ENCODE data around the gene DNLZ. TPM values are rescaled to one million over a fixed set of nuclear protein-coding genes. Genes with fewer than 3 reads are reported as not detected.

The DNLZ gene
- total RNA-seq, 4 donors from 2014 or later: 37.9 to 65.1 (median 54.3) TPM

GRCh38 chr9:136397643-136398042, 34.1 kb upstream of the DNLZ start:
- no peak for DNase-seq
- peaks cover 14 to 18% of the 10 kb centered on the region in 2 donors for H3K4me1 ChIP-seq
- TF ChIP-seq POLR2A (IDR thresholded peaks at IDR 0.05): no peak
- no peak for TF ChIP-seq CTCF (IDR thresholded peaks at IDR 0.05 in 4 of 5, conservative IDR thresholded peaks at IDR 0.05 in 1 of 5)
- intact Hi-C loops (cut with DNase I; ENCODE audit: low total_unique reads): no loop called here
- no peaks in the 10 kb centered on the region for H3K27me3 ChIP-seq
- H3K36me3 ChIP-seq: peaks cover 0 to 43% of the 10 kb centered on the region in 2 donors
- H3K9me3 ChIP-seq: no peaks in the 10 kb centered on the region
- H3K27ac ChIP-seq: no peak overlapping the region
- no peak overlapping the region for H3K4me3 ChIP-seq
- no peak for ATAC-seq
- in situ Hi-C loops (cut with MboI; ENCODE audit: low sequenced_read_pairs in 4 of 4): no loop called here

DNA sequence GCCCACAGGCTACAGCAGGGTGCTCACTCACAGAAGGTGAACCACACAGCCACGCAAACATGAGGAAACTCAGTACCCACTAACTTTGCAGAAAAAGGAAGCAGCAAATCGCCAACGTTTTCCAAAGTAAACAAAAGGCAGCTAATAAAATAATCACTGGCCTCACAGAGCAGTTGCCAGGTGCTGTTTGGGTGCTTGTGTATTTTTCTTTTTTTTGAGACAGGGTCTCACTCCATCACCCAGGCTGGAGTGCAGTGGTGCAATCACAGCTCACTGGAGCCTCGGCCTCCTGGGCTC, 32.6 kb upstream of the DNLZ start:
- in situ Hi-C loops (cut with MboI; ENCODE audit: low sequenced_read_pairs in 4 of 4): no loop called here
- no peak for TF ChIP-seq POLR2A (IDR thresholded peaks at IDR 0.05)
- TF ChIP-seq CTCF (IDR thresholded peaks at IDR 0.05 in 4 of 5, conservative IDR thresholded peaks at IDR 0.05 in 1 of 5): no peak

DNA sequence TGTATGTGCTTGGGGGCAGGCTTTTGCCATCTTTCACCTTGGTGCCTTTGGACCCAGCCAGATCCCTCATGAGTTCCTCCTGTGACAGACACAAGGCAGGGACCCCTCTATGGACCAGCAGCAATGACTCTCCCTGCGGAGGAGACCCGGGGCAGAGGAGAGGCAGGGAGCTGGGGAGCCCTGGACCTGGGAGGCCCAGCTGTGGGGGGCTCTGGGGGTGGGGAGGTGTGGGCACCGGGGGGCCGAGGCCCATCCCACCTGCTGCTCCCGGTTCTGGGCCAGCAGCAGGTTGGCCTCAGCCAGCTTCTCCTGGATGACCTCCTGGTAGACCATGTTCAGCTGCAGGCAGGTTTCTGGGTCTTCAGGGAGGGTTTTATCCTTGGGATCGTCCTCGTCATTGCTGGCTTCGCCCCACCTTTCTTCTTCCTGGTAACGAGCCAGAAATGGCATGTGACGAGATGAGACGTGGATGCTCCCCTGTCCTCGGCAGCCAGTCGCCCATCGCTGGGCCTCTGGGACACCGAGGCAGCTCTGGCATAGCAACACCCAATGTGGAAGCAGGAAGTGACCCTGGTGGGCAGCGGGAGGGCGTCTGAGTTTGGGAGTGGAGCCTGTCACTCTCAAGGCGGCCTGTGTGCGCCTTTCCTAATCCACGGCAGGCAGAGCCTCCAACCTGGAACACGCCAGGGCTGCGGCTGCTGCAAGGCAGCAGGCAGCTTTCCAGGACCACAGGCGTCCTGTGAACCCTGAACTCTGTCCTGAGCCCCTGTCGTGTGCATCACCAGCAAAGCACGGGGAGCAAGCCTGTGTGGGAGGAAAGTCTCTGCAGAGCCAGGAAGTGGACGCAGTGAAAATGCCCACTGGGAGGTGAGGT, 32.0 kb upstream of the DNLZ start:
- intact Hi-C loops (cut with DNase I; ENCODE audit: low total_unique reads): no loop called here

More for the DNA sequence above, 32.6 kb upstream of the DNLZ start:
- H3K27ac ChIP-seq: no peak overlapping the region
- no peak overlapping the region for H3K4me3 ChIP-seq
- DNase-seq (no peak), ATAC-seq (no peak)
- H3K27me3 ChIP-seq: no peaks in the 10 kb centered on the region
- peaks cover 0 to 57% of the 10 kb centered on the region in 2 donors for H3K36me3 ChIP-seq
- no peaks in the 10 kb centered on the region for H3K9me3 ChIP-seq
- H3K4me1 ChIP-seq: peaks cover 14 to 18% of the 10 kb centered on the region in 2 donors
- intact Hi-C loops (cut with DNase I; ENCODE audit: low total_unique reads): no loop called here

DNA sequence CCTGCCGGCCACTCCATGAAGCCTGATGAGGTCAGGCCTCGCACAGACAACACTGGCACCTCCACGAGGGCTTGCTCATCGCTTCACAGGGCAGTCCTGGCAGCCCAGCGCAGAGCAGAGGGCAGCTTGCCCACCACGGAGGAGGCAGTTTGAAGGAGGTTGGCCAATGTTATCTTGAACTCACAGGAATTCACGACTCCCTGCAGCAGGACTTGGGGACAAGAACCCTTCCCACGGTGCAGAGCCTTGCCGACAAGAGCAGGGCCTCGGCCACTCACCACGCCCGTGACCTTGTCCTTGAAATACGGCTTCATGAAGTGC, 31.4 kb upstream of the DNLZ start:
- peaks cover 0 to 57% of the 10 kb centered on the region in 2 donors for H3K36me3 ChIP-seq
- no peak overlapping the region for H3K4me3 ChIP-seq
- TF ChIP-seq CTCF (IDR thresholded peaks at IDR 0.05 in 4 of 5, conservative IDR thresholded peaks at IDR 0.05 in 1 of 5): no peak
- TF ChIP-seq POLR2A (IDR thresholded peaks at IDR 0.05): no peak
- no peaks in the 10 kb centered on the region for H3K9me3 ChIP-seq
- no peaks in the 10 kb centered on the region for H3K27me3 ChIP-seq
- in situ Hi-C loops (cut with MboI; ENCODE audit: low sequenced_read_pairs in 4 of 4) (no loop called here), intact Hi-C loops (cut with DNase I; ENCODE audit: low total_unique reads) (no loop called here)
- DNase-seq (no peak), ATAC-seq (no peak)
- H3K27ac ChIP-seq: no peak overlapping the region
- H3K4me1 ChIP-seq: peaks cover 9 to 11% of the 10 kb centered on the region in 2 donors

More for the DNA sequence above, 32.0 kb upstream of the DNLZ start:
- Histone ChIP-seq H3K27me3 (no peaks in the 10 kb centered on the region), H3K4me3 (no peak overlapping the region), H3K4me1 (peaks cover 12 to 15% of the 10 kb centered on the region in 2 donors), H3K27ac (no peak overlapping the region), H3K9me3 (no peaks in the 10 kb centered on the region), H3K36me3 (peaks cover 0 to 57% of the 10 kb centered on the region in 2 donors)
- in situ Hi-C loops (cut with MboI; ENCODE audit: low sequenced_read_pairs in 4 of 4): no loop called here
- ATAC-seq: no peak
- TF ChIP-seq CTCF (IDR thresholded peaks at IDR 0.05 in 4 of 5, conservative IDR thresholded peaks at IDR 0.05 in 1 of 5) (no peak), POLR2A (IDR thresholded peaks at IDR 0.05) (no peak)
- no peak for DNase-seq
